Activated T-cell treated with anti-CD3 and anti-CD28 coated beads, Interleukin-2, amount 50 U/mL, for 72 hours (primary cell): ENCODE data around the gene PPM1J. TPM values are rescaled to one million over a fixed set of nuclear protein-coding genes. Genes with fewer than 3 reads are reported as not detected.

Experiments used
- ATAC-seq, 2 donors: fragments of 150-1000 bp; cut with Tn5 transposase; replicated peaks in 1 of 2; 2 replicates each; pipeline ENCODE4 v1.10.0; 2021; ENCODE audit warnings: moderate library complexity in 2 of 2, mild to moderate bottlenecking in 1 of 2
- DNase-seq, 2 donors: peaks; one replicate each; pipeline ENCODE4 v3.0.0; 2021 to 2022; ENCODE audit warnings: mixed read lengths in 1 of 2
- H3K27ac Mint-ChIP-seq: one replicate; pipeline ENCODE4 v1.8.0; 2022; ENCODE audit warnings: mild to moderate bottlenecking, moderate library complexity, mixed read lengths
- H3K27me3 Mint-ChIP-seq: one replicate; pipeline ENCODE4 v1.8.0; 2022; ENCODE audit warnings: low read depth, mixed read lengths
- H3K36me3 Mint-ChIP-seq, 2 donors: one replicate each; pipeline ENCODE4 v1.8.0; 2022; ENCODE audit warnings: mixed read lengths in 2 of 2, mild to moderate bottlenecking in 1 of 2; ENCODE audit not compliant: insufficient read depth in 2 of 2
- H3K4me1 Mint-ChIP-seq: one replicate; pipeline ENCODE4 v1.8.0; 2022; ENCODE audit warnings: low read depth, mixed read lengths
- H3K4me3 Mint-ChIP-seq, 2 donors: one replicate each; pipeline ENCODE4 v1.8.0; 2022; ENCODE audit warnings: mild to moderate bottlenecking in 2 of 2, mixed read lengths in 2 of 2, moderate library complexity in 2 of 2
- H3K9me3 Mint-ChIP-seq, 2 donors: one replicate each; pipeline ENCODE4 v1.8.0; 2022; ENCODE audit warnings: mixed read lengths in 2 of 2
- total RNA-seq, 2 donors: library from RNA; stranded (reverse); gene quantifications; one replicate each; pipeline ENCODE4 v1.2.3, GENCODE V29; 2022

PPM1J gene
- total RNA-seq, 2 donors from 2014 or later, result 1.2 to 1.3 TPM

GRCh38 chr1:112717263-112717873 lies 2.2 kb upstream of the PPM1J start:
- ATAC-seq (no peak), DNase-seq (no peak)
- Mint-ChIP-seq H3K27ac (no peak overlapping the region), H3K4me3 (no peak overlapping the region), H3K36me3 (no peaks in the 10 kb centered on the region), H3K4me1 (peaks cover 27% of the 10 kb centered on the region), H3K9me3 (no peaks in the 10 kb centered on the region), H3K27me3 (peaks cover 53% of the 10 kb centered on the region)

GRCh38 chr1:112716133-112716720 lies 1.1 kb upstream of the PPM1J start:
- Mint-ChIP-seq H3K4me3 (peak overlapping the region; percentile 82 to 87), H3K9me3 (no peaks in the 10 kb centered on the region), H3K4me1 (peaks cover 27% of the 10 kb centered on the region), H3K27ac (no peak overlapping the region), H3K36me3 (no peaks in the 10 kb centered on the region), H3K27me3 (peaks cover 53% of the 10 kb centered on the region)
- ATAC-seq (peak; percentile 30 to 47), DNase-seq (peak; percentile 80 to 84)

- DNase-seq, result peak; percentile 36 to 40
- Mint-ChIP-seq H3K4me3 (peak overlapping the region; percentile 78 to 90), H3K4me1 (peaks cover 37% of the 10 kb centered on the region), H3K36me3 (no peaks in the 10 kb centered on the region), H3K9me3 (no peaks in the 10 kb centered on the region), H3K27ac (no peak overlapping the region), H3K27me3 (peaks cover 41% of the 10 kb centered on the region)
- ATAC-seq, result peak; percentile 1 to 4
Observed at GRCh38 chr1:112714313-112715263, 544 bp downstream of the PPM1J start.

- DNase-seq (no peak), ATAC-seq (no peak)
- H3K36me3 Mint-ChIP-seq, result no peaks in the 10 kb centered on the region
- peaks cover 32% of the 10 kb centered on the region for H3K27me3 Mint-ChIP-seq
- H3K4me3 Mint-ChIP-seq, result peak overlapping the region; percentile 78 to 90
- H3K27ac Mint-ChIP-seq, result no peak overlapping the region
- H3K9me3 Mint-ChIP-seq, result no peaks in the 10 kb centered on the region
- H3K4me1 Mint-ChIP-seq, result peaks cover 39% of the 10 kb centered on the region
Observed at GRCh38 chr1:112713466-112714312, 1.4 kb downstream of the PPM1J start.

DNA sequence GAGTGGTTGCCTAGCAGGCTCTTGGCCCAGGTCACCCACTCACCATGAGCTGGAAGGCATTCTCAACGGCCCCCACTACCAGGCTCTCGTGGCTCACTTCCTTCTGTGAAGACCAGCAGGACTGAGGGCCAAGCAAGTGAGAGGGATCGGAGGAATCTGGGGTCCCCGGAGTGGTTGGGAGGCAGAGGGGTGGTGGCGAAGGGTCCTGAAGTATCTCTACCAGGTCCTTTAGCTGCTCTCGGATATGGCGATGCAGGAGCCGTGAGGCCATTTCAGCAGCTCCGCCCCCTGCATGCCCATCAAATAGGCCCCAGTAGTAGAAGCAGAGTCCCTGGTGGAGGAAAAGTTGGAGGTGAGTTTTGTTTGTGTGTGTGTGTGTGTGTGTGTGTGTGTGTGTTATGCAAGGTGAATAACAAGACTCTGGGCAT lies 2.4 kb downstream of the PPM1J start:
- Mint-ChIP-seq H3K27ac (no peak overlapping the region), H3K4me1 (peaks cover 36% of the 10 kb centered on the region), H3K36me3 (no peaks in the 10 kb centered on the region), H3K4me3 (no peak overlapping the region), H3K27me3 (peaks cover 34% of the 10 kb centered on the region), H3K9me3 (no peaks in the 10 kb centered on the region)
- DNase-seq, result no peak
- ATAC-seq, result no peak

GRCh38 chr1:112712191-112712590 lies 2.9 kb downstream of the PPM1J start:
- Mint-ChIP-seq H3K4me1 (peaks cover 35% of the 10 kb centered on the region), H3K36me3 (peaks cover 0 to 2% of the 10 kb centered on the region in 2 donors), H3K27me3 (peaks cover 33% of the 10 kb centered on the region), H3K9me3 (no peaks in the 10 kb centered on the region), H3K4me3 (no peak overlapping the region), H3K27ac (no peak overlapping the region)
- DNase-seq (no peak), ATAC-seq (no peak)

DNA sequence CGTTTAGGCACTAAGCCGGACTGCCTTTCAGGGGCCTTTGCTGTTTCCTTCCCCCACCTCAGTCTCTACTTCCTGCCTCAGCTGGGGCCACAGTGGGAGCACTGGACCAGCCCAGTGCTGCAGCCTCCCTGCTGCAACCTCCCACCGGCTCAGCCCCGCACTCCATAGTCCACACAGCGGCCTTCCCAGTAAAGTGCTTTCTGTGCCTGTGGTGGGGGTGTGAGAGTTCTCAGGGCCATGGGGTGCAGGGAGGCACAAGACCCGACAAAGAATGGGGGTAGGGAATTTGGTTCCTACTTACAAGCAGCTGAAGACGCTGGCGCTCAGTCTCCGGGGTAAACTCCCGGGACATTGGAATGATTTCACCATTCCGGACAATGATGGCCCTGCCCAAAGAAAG lies 3.5 kb downstream of the PPM1J start:
- Mint-ChIP-seq H3K27me3 (peaks cover 28% of the 10 kb centered on the region), H3K36me3 (peaks cover 0 to 2% of the 10 kb centered on the region in 2 donors), H3K4me1 (peaks cover 30% of the 10 kb centered on the region), H3K9me3 (no peaks in the 10 kb centered on the region), H3K4me3 (no peak overlapping the region), H3K27ac (no peak overlapping the region)
- DNase-seq, result no peak
- ATAC-seq, result no peak

GRCh38 chr1:112711041-112711440 lies 4.1 kb downstream of the PPM1J start:
- ATAC-seq (no peak), DNase-seq (no peak)
- peaks cover 26% of the 10 kb centered on the region for H3K4me1 Mint-ChIP-seq
- H3K27ac Mint-ChIP-seq, result no peak overlapping the region
- H3K4me3 Mint-ChIP-seq, result no peak overlapping the region
- peaks cover 0 to 2% of the 10 kb centered on the region in 2 donors for H3K36me3 Mint-ChIP-seq
- no peaks in the 10 kb centered on the region for H3K9me3 Mint-ChIP-seq
- peaks cover 25% of the 10 kb centered on the region for H3K27me3 Mint-ChIP-seq

DNA sequence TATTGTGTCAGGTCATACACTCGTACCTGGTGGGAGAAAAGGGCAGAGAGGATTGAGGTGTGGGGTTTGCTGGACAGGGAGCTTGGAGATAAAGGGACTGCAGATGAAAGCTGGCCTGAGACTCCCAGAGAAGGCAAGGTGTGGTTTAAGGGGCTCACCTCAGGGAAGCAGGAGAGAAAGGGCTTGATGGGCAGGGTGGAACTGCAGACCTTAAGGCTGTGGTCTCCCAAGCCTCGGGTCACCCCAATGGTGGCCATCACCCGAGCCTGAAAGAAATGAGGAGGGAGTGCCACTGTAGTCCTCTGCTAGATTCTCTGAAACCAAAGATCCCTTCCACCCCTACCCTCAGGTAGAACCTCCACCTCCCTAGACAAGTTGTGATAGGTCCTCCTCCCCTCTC lies 4.5 kb downstream of the PPM1J start:
- Mint-ChIP-seq H3K9me3 (no peaks in the 10 kb centered on the region), H3K27me3 (peaks cover 25% of the 10 kb centered on the region), H3K4me3 (no peak overlapping the region), H3K4me1 (peaks cover 26% of the 10 kb centered on the region), H3K27ac (no peak overlapping the region), H3K36me3 (peaks cover 0 to 2% of the 10 kb centered on the region in 2 donors)
- ATAC-seq (no peak), DNase-seq (no peak)

- no peak overlapping the region for H3K27ac Mint-ChIP-seq
- no peaks in the 10 kb centered on the region for H3K9me3 Mint-ChIP-seq
- peaks cover 0 to 2% of the 10 kb centered on the region in 2 donors for H3K36me3 Mint-ChIP-seq
- ATAC-seq, result no peak
- peaks cover 25% of the 10 kb centered on the region for H3K27me3 Mint-ChIP-seq
- DNase-seq, result no peak
- H3K4me1 Mint-ChIP-seq, result peaks cover 28% of the 10 kb centered on the region
- no peak overlapping the region for H3K4me3 Mint-ChIP-seq
Observed at GRCh38 chr1:112710159-112710558, 5.0 kb downstream of the PPM1J start.

DNA sequence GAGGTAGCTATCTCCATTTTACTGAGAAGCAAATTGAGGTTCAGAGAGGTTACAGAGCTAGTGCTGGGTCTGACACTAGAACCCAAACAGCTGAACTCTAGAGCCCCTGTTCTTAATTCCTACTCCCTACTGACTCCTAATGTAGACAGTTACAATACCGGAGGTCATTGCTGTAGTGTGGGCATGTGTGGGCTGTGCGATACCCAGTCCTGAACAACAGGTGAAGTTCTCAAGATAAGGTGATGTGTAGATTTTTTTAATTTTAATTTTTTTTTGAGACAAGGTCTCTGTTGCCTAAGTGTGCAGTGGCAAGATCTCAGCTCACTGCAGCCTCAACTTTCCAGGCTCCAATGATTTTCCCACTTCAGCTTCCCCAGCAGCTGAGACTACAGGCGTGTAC lies 6.6 kb downstream of the PPM1J start:
- ATAC-seq (no peak), DNase-seq (no peak)
- Mint-ChIP-seq H3K9me3 (no peaks in the 10 kb centered on the region), H3K4me1 (peaks cover 43% of the 10 kb centered on the region), H3K27ac (no peak overlapping the region), H3K27me3 (peaks cover 12% of the 10 kb centered on the region), H3K36me3 (peaks cover 0 to 2% of the 10 kb centered on the region in 2 donors), H3K4me3 (peak overlapping the region in 1 of 2 donors; percentile 82)

GRCh38 chr1:112708002-112708448 lies 7.1 kb downstream of the PPM1J start:
- Mint-ChIP-seq H3K4me1 (peaks cover 46% of the 10 kb centered on the region), H3K27ac (no peak overlapping the region), H3K9me3 (no peaks in the 10 kb centered on the region), H3K4me3 (peak overlapping the region; percentile 80 to 82), H3K36me3 (peaks cover 0 to 2% of the 10 kb centered on the region in 2 donors), H3K27me3 (peaks cover 9% of the 10 kb centered on the region)
- DNase-seq (no peak), ATAC-seq (no peak)
